GM13976 (cell line): ENCODE data around the gene NUP188.

Source experiments
- DNase-seq: peaks from one replicate; pipeline ENCODE4 v3.0.0; 2012; ENCODE audit warnings: low spot score
- in situ Hi-C: fragments of 300-500 bp; cut with MboI; formaldehyde crosslinking; loops from one replicate; pipeline ENCODE4 v1.12.0; 2022; ENCODE audit warnings: low sequenced_read_pairs, mixed read lengths, inconsistent platforms; ENCODE audit not compliant: unreplicated experiment
- TF ChIP-seq, protein P1 (sequence below): IDR thresholded peaks from 2 replicates; pipeline ENCODE4 v1.5.1; 2012; ENCODE audit warnings: borderline replicate concordance, mild to moderate bottlenecking; ENCODE audit not compliant: insufficient read depth; ENCODE audit errors: extremely low read depth, missing control alignments, control extremely low read depth

NUP188 gene

DNA sequence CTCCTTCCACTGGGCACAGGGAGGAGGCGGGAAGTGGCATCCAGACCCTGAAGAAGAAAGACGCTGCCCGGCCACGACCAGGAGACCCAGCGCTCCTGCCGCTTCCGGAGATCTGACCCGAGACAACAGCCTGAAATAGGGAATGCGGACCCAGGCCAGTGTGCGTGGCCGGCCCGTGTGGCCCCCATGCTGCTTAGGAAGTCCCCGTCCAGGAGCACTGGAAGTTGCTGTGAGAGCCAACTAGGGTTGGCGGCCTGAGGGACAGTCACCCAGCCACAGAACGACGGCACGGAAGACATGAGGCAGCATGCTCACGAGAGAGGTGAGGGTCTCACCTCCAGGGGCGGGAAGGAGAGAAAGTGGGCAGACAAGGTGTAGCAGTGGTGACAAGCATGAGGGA lies 63.7 kb downstream of the NUP188 start:
- in situ Hi-C loops = no loop called here
- TF ChIP-seq, protein P1, sequence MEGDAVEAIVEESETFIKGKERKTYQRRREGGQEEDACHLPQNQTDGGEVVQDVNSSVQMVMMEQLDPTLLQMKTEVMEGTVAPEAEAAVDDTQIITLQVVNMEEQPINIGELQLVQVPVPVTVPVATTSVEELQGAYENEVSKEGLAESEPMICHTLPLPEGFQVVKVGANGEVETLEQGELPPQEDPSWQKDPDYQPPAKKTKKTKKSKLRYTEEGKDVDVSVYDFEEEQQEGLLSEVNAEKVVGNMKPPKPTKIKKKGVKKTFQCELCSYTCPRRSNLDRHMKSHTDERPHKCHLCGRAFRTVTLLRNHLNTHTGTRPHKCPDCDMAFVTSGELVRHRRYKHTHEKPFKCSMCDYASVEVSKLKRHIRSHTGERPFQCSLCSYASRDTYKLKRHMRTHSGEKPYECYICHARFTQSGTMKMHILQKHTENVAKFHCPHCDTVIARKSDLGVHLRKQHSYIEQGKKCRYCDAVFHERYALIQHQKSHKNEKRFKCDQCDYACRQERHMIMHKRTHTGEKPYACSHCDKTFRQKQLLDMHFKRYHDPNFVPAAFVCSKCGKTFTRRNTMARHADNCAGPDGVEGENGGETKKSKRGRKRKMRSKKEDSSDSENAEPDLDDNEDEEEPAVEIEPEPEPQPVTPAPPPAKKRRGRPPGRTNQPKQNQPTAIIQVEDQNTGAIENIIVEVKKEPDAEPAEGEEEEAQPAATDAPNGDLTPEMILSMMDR = no peak
- DNase-seq = peak; percentile 20

DNA sequence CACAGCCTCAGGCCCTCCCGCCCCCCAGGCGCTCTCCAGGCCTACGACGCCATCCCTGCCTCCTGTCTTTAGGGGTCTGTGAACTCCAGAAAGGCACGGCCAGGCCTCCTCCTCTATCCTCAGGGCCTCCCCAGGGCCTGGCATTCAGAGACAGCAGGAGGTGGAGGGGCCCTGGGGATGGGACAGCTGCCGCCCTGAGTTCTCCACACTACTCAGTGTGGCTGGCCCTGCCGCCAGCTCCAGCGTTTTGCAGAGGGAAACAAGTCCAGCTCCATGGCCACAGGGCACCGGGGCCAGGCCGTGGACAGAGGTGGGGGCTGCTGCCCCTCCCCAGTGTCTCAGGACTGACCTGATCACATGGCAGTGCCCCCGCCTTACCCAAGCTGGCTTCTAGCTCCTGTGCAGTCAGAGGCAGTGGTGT lies 64.3 kb downstream of the NUP188 start:
- peak; percentile 29 for DNase-seq
- TF ChIP-seq, protein P1 = no peak
- in situ Hi-C loops = no loop called here

DNA sequence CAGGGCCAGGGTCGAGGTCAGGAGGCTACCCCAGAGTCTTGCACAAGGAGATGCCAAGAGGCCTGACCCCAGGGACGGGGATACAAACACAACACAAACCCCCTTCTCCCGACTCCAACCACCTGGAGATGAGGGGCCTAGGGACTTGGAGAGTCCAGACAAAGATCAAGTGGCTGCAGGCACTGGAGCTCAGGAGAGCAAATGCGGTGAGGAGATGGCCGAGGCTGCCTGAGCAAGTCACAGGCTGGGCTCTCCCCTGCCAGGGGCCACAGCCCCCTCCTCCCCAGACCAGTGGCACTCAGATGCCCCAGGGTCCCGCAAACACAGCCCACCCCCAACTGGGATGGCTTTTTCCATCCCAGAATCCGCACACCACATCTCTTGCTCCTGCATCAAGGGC lies 64.8 kb downstream of the NUP188 start:
- in situ Hi-C loops = no loop called here
- TF ChIP-seq, protein P1 = no peak
- peak; percentile 21 for DNase-seq

DNA sequence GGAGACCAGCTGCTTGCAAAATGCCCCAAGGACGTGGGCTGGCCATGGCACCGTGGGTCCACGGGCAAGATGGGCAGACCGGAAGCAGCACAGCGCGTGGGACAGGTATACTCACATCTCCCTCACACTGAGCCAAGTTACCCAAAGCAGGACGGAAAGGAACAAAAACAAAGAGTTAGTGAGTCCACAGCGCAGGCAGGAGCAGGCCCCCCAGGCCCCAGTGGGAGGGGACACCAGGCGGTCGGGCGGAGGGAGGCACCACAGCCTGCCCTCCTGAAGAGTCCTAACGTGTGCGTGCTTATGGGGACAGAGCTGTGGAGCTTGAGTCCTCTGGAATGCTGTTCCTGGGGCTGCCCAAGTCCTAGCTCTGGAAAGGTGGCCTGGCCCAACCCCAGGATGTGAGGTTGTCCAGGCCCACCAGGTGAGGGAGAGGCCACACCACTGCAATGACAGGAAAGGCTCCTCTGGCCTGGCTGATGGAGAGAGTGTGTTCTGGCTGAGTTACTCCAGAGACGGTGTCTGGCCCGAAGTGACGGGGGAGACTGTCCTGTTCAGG lies 65.5 kb downstream of the NUP188 start:
- no peak for DNase-seq
- in situ Hi-C loops = no loop called here
- TF ChIP-seq, protein P1 = no peak

DNA sequence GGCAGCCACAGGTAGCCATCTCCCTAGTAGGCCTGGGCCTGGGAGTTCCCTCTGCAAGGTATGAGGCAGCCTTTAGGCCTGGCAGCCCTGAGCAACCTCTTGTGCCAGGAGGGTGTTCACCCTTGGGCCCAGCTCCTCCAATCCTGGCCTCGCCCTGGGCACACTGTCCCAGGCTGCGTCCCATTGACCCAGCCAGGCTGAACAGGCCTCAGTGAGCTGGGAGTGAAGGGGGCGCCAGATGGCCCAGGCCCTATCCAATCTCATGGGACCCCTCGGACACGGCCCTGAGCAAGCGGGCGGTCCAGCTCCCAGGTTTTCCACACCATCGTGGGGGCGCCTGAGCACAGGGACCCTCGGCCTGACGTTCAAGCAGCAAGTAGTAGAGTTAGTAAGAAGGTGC lies 66.2 kb downstream of the NUP188 start:
- TF ChIP-seq, protein P1 = no peak
- no peak for DNase-seq
- in situ Hi-C loops = no loop called here

DNA sequence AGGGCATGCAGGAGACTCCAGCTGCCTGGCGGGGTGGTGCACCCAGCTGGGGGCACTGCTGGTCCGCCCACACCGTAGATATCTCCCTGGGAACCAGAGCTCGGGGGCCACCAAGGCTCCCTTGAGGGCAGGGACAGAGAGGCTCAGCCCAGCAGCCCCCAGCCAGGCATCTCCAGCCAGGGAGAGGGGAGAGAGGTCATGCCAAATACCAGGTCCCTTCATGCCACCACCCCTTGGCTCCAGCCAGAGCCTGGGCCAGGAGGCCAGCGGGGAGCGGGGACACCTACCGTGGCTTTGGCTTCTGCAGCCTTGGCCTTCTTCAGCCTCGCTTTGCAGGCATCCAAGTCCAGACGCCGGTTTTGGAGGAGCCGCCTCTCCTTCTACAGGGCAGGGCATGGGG lies 66.6 kb downstream of the NUP188 start:
- in situ Hi-C loops = no loop called here
- DNase-seq = no peak
- TF ChIP-seq, protein P1 = no peak

DNA sequence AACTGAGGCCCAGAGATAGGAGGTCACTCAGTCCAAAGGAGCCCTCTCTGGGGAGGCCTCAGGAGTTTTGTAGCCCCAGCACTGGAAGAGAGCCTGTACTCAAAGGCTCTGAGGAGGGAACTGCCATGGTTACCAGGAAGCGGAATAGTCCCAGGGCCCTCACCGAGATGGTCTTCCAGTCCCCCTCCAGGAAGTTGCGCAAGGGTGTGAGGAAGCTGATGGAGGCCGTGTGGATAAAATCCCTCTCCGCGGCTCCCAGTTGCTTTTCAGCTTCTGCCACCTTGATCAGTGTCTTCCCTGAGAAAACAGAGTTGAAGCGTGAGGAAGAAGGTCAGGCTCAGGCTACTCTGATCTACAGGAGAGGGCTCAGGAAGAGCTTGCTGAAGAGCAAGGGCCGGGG lies 67.1 kb downstream of the NUP188 start:
- TF ChIP-seq, protein P1 = no peak
- in situ Hi-C loops = no loop called here
- DNase-seq = no peak
